NCI-H2107 treated with DMSO at 0.1 percent for 48 hours (cell line): Measurements from ENCODE around the gene LRP10.
"Not testable (repeated sequence)": the region's sequence is repeated elsewhere in the genome, so short reads cannot be mapped to it uniquely, and the experiment has no call there.

Source experiments
- DNase-seq: peaks from one replicate; lab custom pipeline; 2025; ENCODE audit not compliant: unreplicated experiment; lab: John Stamatoyannopoulos, UW

LRP10 gene

GRCh38 chr14:22860377-22860776 lies 11.2 kb upstream of the LRP10 start:
- DNase-seq = not testable (repeated sequence)

GRCh38 chr14:22861651-22862050 lies 9.9 kb upstream of the LRP10 start:
- no peak for DNase-seq

- no peak for DNase-seq
Measured at GRCh38 chr14:22864979-22865378, 6.6 kb upstream of the LRP10 start.

- DNase-seq = no peak
Measured at GRCh38 chr14:22865424-22866405, 5.8 kb upstream of the LRP10 start.

GRCh38 chr14:22866874-22867273 lies 4.7 kb upstream of the LRP10 start:
- DNase-seq = no peak

- no peak for DNase-seq
Measured at GRCh38 chr14:22870811-22871223, 723 bp upstream of the LRP10 start.

GRCh38 chr14:22872033-22872832 lies 693 bp downstream of the LRP10 start:
- peak; percentile 72 for DNase-seq

- DNase-seq = no peak
Measured at GRCh38 chr14:22872833-22873520, 1.4 kb downstream of the LRP10 start.

GRCh38 chr14:22875003-22875747 lies 3.6 kb downstream of the LRP10 start:
- no peak for DNase-seq

- no peak for DNase-seq
Measured at GRCh38 chr14:22875748-22876319, 4.3 kb downstream of the LRP10 start.

- no peak for DNase-seq
Measured at GRCh38 chr14:22877000-22877501, 5.5 kb downstream of the LRP10 start.

- no peak for DNase-seq
Measured at GRCh38 chr14:22878271-22879246, 7.0 kb downstream of the LRP10 start.

GRCh38 chr14:22882064-22882463 lies 10.5 kb downstream of the LRP10 start:
- no peak for DNase-seq

- DNase-seq = peak; percentile 75
Measured at GRCh38 chr14:22882529-22883172, 11.1 kb downstream of the LRP10 start.

GRCh38 chr14:22883173-22883976 lies 11.8 kb downstream of the LRP10 start, which contains the start of gene REM2:
REM2 (plus strand) TSS chr14:22883222; CDS start chr14:22883288, 66 bp downstream.
- peak; percentile 76 for DNase-seq

- no peak for DNase-seq
Measured at GRCh38 chr14:22884076-22884737, 12.7 kb downstream of the LRP10 start.
